HG03571 (cell line): ENCODE results near the gene ALKBH1.

Experiments
- ATAC-seq: cut with Tn5 transposase; IDR thresholded peaks from one replicate; pipeline ENCODE4 v1.9.1; 2021; ENCODE audit not compliant: unreplicated experiment

Gene ALKBH1

DNA sequence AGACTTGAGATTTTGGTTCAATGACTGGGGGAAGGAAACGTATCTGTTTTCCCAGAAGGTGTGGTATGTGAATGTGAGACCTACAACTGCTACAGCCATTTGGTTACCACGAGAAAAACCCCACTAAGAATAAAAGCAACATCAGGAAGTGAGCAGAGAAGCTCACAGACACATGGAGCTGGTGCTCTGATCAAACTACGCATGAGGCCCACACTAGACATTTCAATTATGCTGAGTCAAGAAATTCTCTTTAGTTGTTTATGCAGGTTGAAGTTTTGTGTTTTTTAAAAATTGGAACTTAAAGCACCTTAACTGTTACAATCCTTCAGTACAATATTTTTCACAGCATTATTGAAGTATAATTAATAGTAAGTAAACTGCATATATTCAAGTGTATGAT lies 82.5 kb downstream of the ALKBH1 start:
- ATAC-seq: no peak

- ATAC-seq: no peak
Observed at GRCh38 chr14:77623201-77623600, 84.6 kb downstream of the ALKBH1 start.
